Activated CD4-positive, alpha-beta T cell treated with anti-CD3 and anti-CD28 coated beads, Interleukin-2, amount 10 ng/mL, durations not matched to agents 24 days and 14 days (primary cell): ENCODE data around the gene FAM117A. TPM values are rescaled to one million over a fixed set of nuclear protein-coding genes. Genes with fewer than 3 reads are reported as not detected.
A peak's percentile ranks its signal among the peaks of the same experiment; 100 is the strongest.

Experiments
- DNase-seq: peaks from one replicate; pipeline ENCODE4 v3.0.0; 2022
- H3K27ac Mint-ChIP-seq: one replicate; pipeline ENCODE4 v1.8.0; 2022; ENCODE audit warnings: mild to moderate bottlenecking, mixed read lengths
- H3K27me3 Mint-ChIP-seq: one replicate; pipeline ENCODE4 v1.8.0; 2022; ENCODE audit warnings: mixed read lengths
- H3K36me3 Mint-ChIP-seq: one replicate; pipeline ENCODE4 v1.8.0; 2022; ENCODE audit warnings: low read depth, mild to moderate bottlenecking, mixed read lengths
- H3K4me1 Mint-ChIP-seq: one replicate; pipeline ENCODE4 v1.8.0; 2021; ENCODE audit warnings: mixed read lengths
- H3K4me3 Mint-ChIP-seq: one replicate; pipeline ENCODE4 v1.8.0; 2022; ENCODE audit warnings: mild to moderate bottlenecking, moderate library complexity, mixed read lengths
- H3K9me3 Mint-ChIP-seq: one replicate; pipeline ENCODE4 v1.8.0; 2021; ENCODE audit warnings: mixed read lengths
- intact Hi-C: fragments of 100-400 bp; cut with micrococcal nuclease; formaldehyde crosslinking; loops from one replicate; pipeline ENCODE4 v1.15.1; 2023
- total RNA-seq: library from RNA; stranded (reverse); gene quantifications from 2 replicates; pipeline ENCODE4 v1.2.3, GENCODE V29; 2022

Gene FAM117A
- total RNA-seq, 1 donor from 2014 or later: 10.9 TPM

GRCh38 chr17:49699966-49700575 lies 63.9 kb downstream of the FAM117A start:
- Mint-ChIP-seq H3K27me3 (no peaks in the 10 kb centered on the region), H3K36me3 (peaks cover 49% of the 10 kb centered on the region), H3K4me3 (no peak overlapping the region), H3K27ac (no peak overlapping the region), H3K4me1 (peaks cover 25% of the 10 kb centered on the region), H3K9me3 (no peaks in the 10 kb centered on the region)
- no peak for DNase-seq
- intact Hi-C loops: loop anchor here (5.0 to 10.0 kb wide), 2 partner anchors 288 to 295 kb away; partner anchors contain the start of genes DLX3 and PHB1

GRCh38 chr17:49698005-49698404 lies 65.9 kb downstream of the FAM117A start:
- Mint-ChIP-seq H3K27me3 (no peaks in the 10 kb centered on the region), H3K4me1 (peaks cover 24% of the 10 kb centered on the region), H3K4me3 (no peak overlapping the region), H3K9me3 (no peaks in the 10 kb centered on the region), H3K27ac (no peak overlapping the region), H3K36me3 (peaks cover 31% of the 10 kb centered on the region)
- DNase-seq: no peak
- intact Hi-C loops: loop anchor here (5.0 kb wide), 1 partner anchor 286 kb away; the partner anchor contains the start of gene PHB1

GRCh38 chr17:49696233-49696761 lies 67.6 kb downstream of the FAM117A start:
- H3K4me1 Mint-ChIP-seq: peaks cover 31% of the 10 kb centered on the region
- H3K4me3 Mint-ChIP-seq: peak overlapping the region; percentile 58
- H3K27me3 Mint-ChIP-seq: no peaks in the 10 kb centered on the region
- H3K9me3 Mint-ChIP-seq: no peaks in the 10 kb centered on the region
- peak; percentile 89 for DNase-seq
- H3K27ac Mint-ChIP-seq: peak overlapping the region; percentile 82
- peaks cover 21% of the 10 kb centered on the region for H3K36me3 Mint-ChIP-seq
- intact Hi-C loops: loop anchor here (1.0 to 5.0 kb wide), 4 partner anchors 12 to 284 kb away; partner anchors contain the start of genes KAT7 and PHB1

- Mint-ChIP-seq H3K27ac (peak overlapping the region; percentile 82), H3K9me3 (no peaks in the 10 kb centered on the region), H3K4me3 (peak overlapping the region; percentile 58), H3K36me3 (peaks cover 16% of the 10 kb centered on the region), H3K27me3 (no peaks in the 10 kb centered on the region), H3K4me1 (peaks cover 34% of the 10 kb centered on the region)
- no peak for DNase-seq
- intact Hi-C loops: loop anchor here (1.0 to 5.0 kb wide), 6 partner anchors 13 to 283 kb away; partner anchors contain the start of genes KAT7, NXPH3 and PHB1
These were observed 68.2 kb downstream of the FAM117A start for GRCh38 chr17:49695698-49696232.

DNA sequence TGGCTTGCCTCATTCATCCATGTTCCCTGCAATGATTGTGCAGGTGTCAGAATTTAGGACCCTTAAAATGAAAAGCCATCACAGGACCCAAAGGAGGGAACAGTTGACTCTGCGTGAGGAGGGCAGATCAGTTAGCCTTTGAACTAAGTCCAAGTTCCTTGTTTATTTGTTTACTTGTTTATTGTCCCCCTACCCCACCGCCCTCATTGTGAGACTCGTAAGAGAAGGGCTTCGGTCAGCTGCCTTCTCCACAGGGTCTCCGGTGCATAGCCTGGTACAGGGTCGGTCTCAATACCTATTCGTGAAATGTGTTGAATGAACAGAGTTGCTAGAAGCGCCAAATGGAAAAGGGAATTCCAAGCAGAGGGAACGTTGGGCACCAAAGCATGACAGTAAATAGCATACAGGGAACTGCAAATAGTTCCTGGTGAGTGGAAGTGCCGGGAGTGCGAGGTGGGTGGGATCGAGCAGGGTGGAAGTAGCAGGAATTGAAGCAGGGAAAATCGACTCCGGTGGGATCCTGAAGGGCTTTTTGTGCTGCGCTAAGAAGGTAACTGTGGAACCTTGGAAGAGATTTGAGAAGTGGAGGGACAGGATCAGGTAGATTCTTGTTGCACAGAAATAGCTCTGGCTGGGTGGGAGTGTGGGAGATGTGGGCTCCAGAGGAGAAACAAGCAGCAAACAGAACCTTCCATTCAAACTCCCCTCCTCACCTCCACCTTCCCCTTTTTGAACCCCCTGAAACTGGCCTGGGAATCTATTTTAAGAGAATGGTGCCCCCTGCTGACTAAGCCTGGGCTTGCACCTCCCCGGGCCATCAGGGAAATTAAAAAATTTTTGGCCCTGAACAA lies 68.9 kb downstream of the FAM117A start:
- Mint-ChIP-seq H3K4me1 (peaks cover 32% of the 10 kb centered on the region), H3K4me3 (peak overlapping the region; percentile 58), H3K36me3 (peaks cover 9% of the 10 kb centered on the region), H3K9me3 (no peaks in the 10 kb centered on the region), H3K27ac (peak overlapping the region; percentile 82), H3K27me3 (no peaks in the 10 kb centered on the region)
- intact Hi-C loops: loop anchor here (1.0 to 5.0 kb wide), 3 partner anchors 120 to 283 kb away; partner anchors contain the start of genes NXPH3 and PHB1
- DNase-seq: peak; percentile 92

DNA sequence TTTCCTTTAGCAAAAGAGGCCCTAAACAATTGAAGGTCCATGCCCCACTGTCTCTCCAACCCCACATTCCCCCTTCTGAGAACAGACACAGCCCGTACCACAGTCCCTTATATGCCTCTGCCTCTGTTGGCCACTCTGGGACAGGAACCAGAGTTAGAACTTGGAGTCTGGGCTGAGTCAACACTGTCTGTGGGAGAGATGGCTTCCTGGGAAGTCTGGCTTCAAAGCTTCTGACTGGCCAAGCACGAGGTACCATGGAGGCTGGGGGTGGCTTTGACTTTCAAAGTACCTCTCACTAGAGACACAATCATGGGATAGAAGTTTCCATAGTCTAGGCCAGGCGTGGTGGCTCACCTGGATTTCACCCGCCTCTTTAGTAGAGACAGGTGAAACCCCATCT lies 71.2 kb downstream of the FAM117A start:
- H3K4me3 Mint-ChIP-seq: no peak overlapping the region
- intact Hi-C loops: no loop called here
- H3K4me1 Mint-ChIP-seq: peaks cover 39% of the 10 kb centered on the region
- no peaks in the 10 kb centered on the region for H3K36me3 Mint-ChIP-seq
- no peaks in the 10 kb centered on the region for H3K27me3 Mint-ChIP-seq
- H3K27ac Mint-ChIP-seq: no peak overlapping the region
- no peaks in the 10 kb centered on the region for H3K9me3 Mint-ChIP-seq
- DNase-seq: no peak

DNA sequence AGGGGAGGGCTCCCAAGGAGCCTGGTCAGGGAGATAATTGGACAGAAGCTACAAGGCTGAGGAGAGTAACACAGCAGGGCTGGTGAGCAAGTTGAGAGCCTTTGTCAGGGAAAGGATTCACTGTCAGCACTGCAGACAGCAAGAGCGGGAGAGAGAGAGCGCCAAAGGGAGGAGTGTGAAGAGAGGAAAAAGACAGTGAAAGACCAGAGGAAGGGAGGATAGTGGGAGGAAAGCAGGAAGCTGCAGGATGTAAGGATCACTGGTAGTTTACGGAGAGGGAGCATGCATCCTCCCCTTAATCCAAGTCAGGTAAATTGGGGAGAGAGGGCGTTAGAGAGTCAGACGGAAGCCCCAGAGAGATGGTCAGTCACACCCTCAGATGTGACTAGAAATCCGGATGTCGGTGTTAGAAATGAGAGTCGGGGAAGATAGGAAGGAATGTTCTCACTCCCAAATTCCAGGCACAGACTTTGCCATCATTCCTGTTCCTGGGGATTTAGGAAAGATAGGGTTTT lies 72.2 kb downstream of the FAM117A start:
- peaks cover 42% of the 10 kb centered on the region for H3K4me1 Mint-ChIP-seq
- H3K27me3 Mint-ChIP-seq: no peaks in the 10 kb centered on the region
- no peak for DNase-seq
- no peak overlapping the region for H3K4me3 Mint-ChIP-seq
- H3K27ac Mint-ChIP-seq: no peak overlapping the region
- intact Hi-C loops: no loop called here
- H3K36me3 Mint-ChIP-seq: no peaks in the 10 kb centered on the region
- no peaks in the 10 kb centered on the region for H3K9me3 Mint-ChIP-seq

DNA sequence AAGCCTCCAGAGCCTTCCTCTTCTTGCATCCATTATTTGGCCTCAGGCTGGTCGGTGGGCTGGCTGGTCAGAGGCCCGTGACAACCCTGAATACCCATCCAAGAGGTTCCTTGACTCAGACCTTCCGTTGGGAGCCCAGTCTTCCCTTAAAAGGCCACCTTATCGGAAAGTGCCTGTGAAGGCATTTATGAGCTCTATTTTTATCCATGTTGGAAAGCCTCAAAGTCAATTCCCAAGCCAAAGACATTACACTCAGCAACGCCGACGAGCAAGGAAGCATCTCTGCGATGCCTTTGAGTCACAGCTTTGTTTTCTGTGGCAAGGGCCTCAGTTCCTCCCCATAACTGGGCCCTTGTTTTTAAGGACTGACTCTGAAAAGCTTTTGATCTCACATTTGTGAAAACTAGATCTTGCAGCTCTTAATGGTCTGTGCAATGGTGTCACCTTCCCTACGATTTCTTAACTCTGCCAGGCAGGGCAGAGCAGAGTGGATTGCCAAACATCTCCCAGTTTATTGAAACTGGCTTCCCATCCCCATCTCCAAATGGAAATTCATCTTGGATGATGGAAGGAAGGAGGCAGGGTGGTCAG lies 72.8 kb downstream of the FAM117A start:
- no peak overlapping the region for H3K27ac Mint-ChIP-seq
- no peak overlapping the region for H3K4me3 Mint-ChIP-seq
- H3K9me3 Mint-ChIP-seq: no peaks in the 10 kb centered on the region
- H3K4me1 Mint-ChIP-seq: peaks cover 36% of the 10 kb centered on the region
- intact Hi-C loops: no loop called here
- no peaks in the 10 kb centered on the region for H3K36me3 Mint-ChIP-seq
- no peak for DNase-seq
- no peaks in the 10 kb centered on the region for H3K27me3 Mint-ChIP-seq

DNA sequence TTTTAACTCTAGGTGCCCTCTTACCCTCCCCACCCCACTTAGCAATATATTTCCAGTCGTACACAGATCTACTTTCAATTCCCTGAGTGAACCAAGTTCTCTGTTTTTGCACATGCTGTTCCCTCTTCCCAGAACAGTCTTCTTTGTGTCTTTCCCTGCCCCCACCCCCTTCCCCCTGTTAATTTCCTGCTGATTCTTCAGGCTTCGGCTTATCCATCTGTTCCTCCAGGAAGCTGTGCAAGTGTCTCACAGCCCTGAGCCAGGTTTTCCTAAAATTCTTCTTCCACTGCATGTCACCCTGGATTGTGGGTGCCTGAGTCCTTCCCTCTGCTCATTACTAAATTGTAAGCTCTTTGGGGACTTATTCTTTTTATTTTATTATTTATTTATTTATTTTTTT lies 73.7 kb downstream of the FAM117A start:
- intact Hi-C loops: no loop called here
- Mint-ChIP-seq H3K27ac (no peak overlapping the region), H3K27me3 (no peaks in the 10 kb centered on the region), H3K4me3 (no peak overlapping the region), H3K36me3 (no peaks in the 10 kb centered on the region), H3K4me1 (peaks cover 27% of the 10 kb centered on the region), H3K9me3 (no peaks in the 10 kb centered on the region)
- no peak for DNase-seq

DNA sequence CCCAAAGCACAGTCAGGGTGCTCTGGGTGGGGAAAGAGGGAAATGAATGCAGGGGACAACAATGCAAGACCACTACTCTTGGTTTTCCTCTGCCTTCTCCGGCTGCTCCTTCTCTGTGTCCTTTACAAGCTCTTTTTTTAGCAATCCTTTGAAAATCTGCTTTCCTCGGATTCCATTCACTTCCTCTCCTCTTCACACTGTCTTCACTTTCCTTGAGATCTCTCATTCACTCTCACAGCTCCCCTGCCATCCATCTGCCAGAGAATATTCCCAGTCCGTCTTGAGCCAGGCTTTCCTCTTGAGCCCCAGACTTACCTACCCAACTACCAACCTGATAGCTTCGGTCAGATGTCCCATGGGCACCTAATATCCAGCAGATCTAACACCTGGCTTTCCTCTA lies 75.1 kb downstream of the FAM117A start:
- intact Hi-C loops: loop anchor here (1.0 kb wide), 1 partner anchor 11 kb away; the partner anchor contains the start of gene SPOP
- H3K4me3 Mint-ChIP-seq: peak overlapping the region; percentile 25
- peak overlapping the region; percentile 4 for H3K27ac Mint-ChIP-seq
- no peaks in the 10 kb centered on the region for H3K27me3 Mint-ChIP-seq
- H3K4me1 Mint-ChIP-seq: peaks cover 23% of the 10 kb centered on the region
- H3K9me3 Mint-ChIP-seq: no peaks in the 10 kb centered on the region
- DNase-seq: no peak
- H3K36me3 Mint-ChIP-seq: no peaks in the 10 kb centered on the region

GRCh38 chr17:49687878-49688491 lies 75.9 kb downstream of the FAM117A start:
- Mint-ChIP-seq H3K4me1 (peaks cover 23% of the 10 kb centered on the region), H3K27me3 (no peaks in the 10 kb centered on the region), H3K9me3 (no peaks in the 10 kb centered on the region), H3K36me3 (no peaks in the 10 kb centered on the region), H3K27ac (peak overlapping the region; percentile 99), H3K4me3 (peak overlapping the region; percentile 78)
- DNase-seq: peak; percentile 74
- intact Hi-C loops: loop anchor here (1.0 kb wide), 1 partner anchor 10 kb away; the partner anchor contains the start of gene SPOP

- H3K36me3 Mint-ChIP-seq: peaks cover 5% of the 10 kb centered on the region
- no peak overlapping the region for H3K4me3 Mint-ChIP-seq
- H3K4me1 Mint-ChIP-seq: peaks cover 19% of the 10 kb centered on the region
- intact Hi-C loops: no loop called here
- no peak overlapping the region for H3K27ac Mint-ChIP-seq
- peaks cover 7% of the 10 kb centered on the region for H3K27me3 Mint-ChIP-seq
- DNase-seq: no peak
- H3K9me3 Mint-ChIP-seq: peaks cover 6% of the 10 kb centered on the region
These were observed 82.6 kb downstream of the FAM117A start for GRCh38 chr17:49681106-49681979.
